SK-N-SH (cell line): ENCODE results near the gene NCS1. TPM values are rescaled to one million over a fixed set of nuclear protein-coding genes. Genes with fewer than 3 reads are reported as not detected.
A peak's percentile ranks its signal among the peaks of the same experiment; 100 is the strongest.

Experiments
- CTCF ChIA-PET: fragments of 300-600, 350-600 bp; formaldehyde crosslinking; extraction: SDS; loops from one replicate; lab custom pipeline; 2021; lab: Yijun Ruan, JAX
- POLR2A ChIA-PET: fragments of 350-600 bp; sonication (Branson Sonifier 250); formaldehyde crosslinking; extraction: SDS; loops from one replicate; lab custom pipeline; 2020; ENCODE audit warnings: antibody characterized with exemption, inconsistent platforms; lab: Yijun Ruan, JAX
- DNase-seq: peaks from one replicate; pipeline ENCODE4 v3.0.0; 2012
- H2AFZ ChIP-seq: fragments of 200-600 bp; sonication (generic); 2 replicates; pipeline ENCODE4 v1.8.1; 2016; ENCODE audit warnings: antibody characterized with exemption, mild to moderate bottlenecking, low read depth
- H3F3A ChIP-seq: fragments of 200-600 bp; sonication (generic); replicated peaks from 2 replicates; pipeline ENCODE3; 2016; ENCODE audit warnings: antibody characterized with exemption, mild to moderate bottlenecking; ENCODE audit not compliant: insufficient read depth
- H3K27ac ChIP-seq, 2 experiments: fragments of 200-500 bp in 1 of 2; fragments of 200-600 bp in 1 of 2; sonication (Bioruptor generic) in 1 of 2; sonication (generic), shearing (Covaris generic) in 1 of 2; 2 replicates each; pipeline versions ENCODE4 v1.5.1 to v1.6.1; 2014 to 2016; ENCODE audit warnings: low read depth in 2 of 2, inconsistent platforms in 1 of 2, low read length in 1 of 2, mild to moderate bottlenecking in 1 of 2, mixed read lengths in 1 of 2
- H3K27me3 ChIP-seq: fragments of 200-600 bp; sonication (generic), shearing (Covaris generic); 2 replicates; pipeline ENCODE4 v1.6.1; 2016; ENCODE audit warnings: mixed run types; ENCODE audit not compliant: insufficient read depth
- H3K36me3 ChIP-seq, 2 experiments: fragments of 200-500 bp in 1 of 2; fragments of 200-600 bp in 1 of 2; sonication (Bioruptor generic) in 1 of 2; sonication (generic) in 1 of 2; replicated peaks in 1 of 2; 2 replicates each; pipeline versions ENCODE3 to v1.5.1; 2014 to 2016; ENCODE audit warnings: low read length in 1 of 2, mild to moderate bottlenecking in 1 of 2; ENCODE audit not compliant: insufficient read depth in 2 of 2, control insufficient read depth in 1 of 2
- H3K4me1 ChIP-seq, 2 experiments: fragments of 200-500 bp in 1 of 2; fragments of 200-600 bp in 1 of 2; sonication (Bioruptor generic) in 1 of 2; sonication (generic), shearing (Covaris generic) in 1 of 2; 2 replicates each; pipeline versions ENCODE4 v1.5.1 to v1.6.1; 2014 to 2016; ENCODE audit warnings: low read depth in 1 of 2, low read length in 1 of 2, mixed run types in 1 of 2; ENCODE audit not compliant: insufficient read depth in 2 of 2, control insufficient read depth in 1 of 2
- H3K4me2 ChIP-seq: fragments of 200-600 bp; sonication (generic), shearing (Covaris generic); 2 replicates; pipeline ENCODE4 v1.6.1; 2017; ENCODE audit warnings: mixed run types
- H3K4me3 ChIP-seq, 2 experiments: fragments of 200-500 bp in 1 of 2; fragments of 200-600 bp in 1 of 2; sonication (Bioruptor generic) in 1 of 2; sonication (generic), shearing (Covaris generic) in 1 of 2; 2 replicates each; pipeline versions ENCODE4 v1.5.1 to v1.8.1; 2014 to 2016; ENCODE audit warnings: low read depth in 2 of 2, inconsistent platforms in 1 of 2, low read length in 1 of 2, mild to moderate bottlenecking in 1 of 2, mixed read lengths in 1 of 2, moderate library complexity in 1 of 2
- H3K79me2 ChIP-seq: fragments of 200-600 bp; sonication (generic); 2 replicates; pipeline ENCODE4 v1.8.1; 2017; ENCODE audit warnings: mild to moderate bottlenecking; ENCODE audit not compliant: insufficient read depth
- H3K9ac ChIP-seq: fragments of 200-600 bp; sonication (generic); 2 replicates; pipeline ENCODE4 v1.6.1; 2017; ENCODE audit warnings: mixed run types
- H3K9me2 ChIP-seq: fragments of 200-600 bp; sonication (generic); 2 replicates; pipeline ENCODE4 v1.6.1; 2017; ENCODE audit warnings: mixed run types
- H3K9me3 ChIP-seq: fragments of 200-600 bp; sonication (generic); 2 replicates; pipeline ENCODE4 v1.6.1; 2017; ENCODE audit warnings: mixed run types, mild to moderate bottlenecking, moderate library complexity
- H4K20me1 ChIP-seq: fragments of 200-600 bp; sonication (generic); 2 replicates; pipeline ENCODE4 v1.6.1; 2017; ENCODE audit warnings: mild to moderate bottlenecking, mixed run types; ENCODE audit not compliant: insufficient read depth
- CHD2 ChIP-seq: fragments of 150-350 bp; IDR thresholded peaks from 2 replicates; pipeline ENCODE4 v1.6.1; 2018; ENCODE audit warnings: low read length; ENCODE audit not compliant: partially characterized antibody
- EP300 ChIP-seq, 2 experiments: IDR thresholded peaks; 2 replicates each; pipeline versions ENCODE4 v1.4.0 to v1.6.1; 2012; ENCODE audit warnings: borderline replicate concordance in 1 of 2, low read depth in 1 of 2, low read length in 1 of 2
- FOXJ3 ChIP-seq: sonication (generic); formaldehyde crosslinking; IDR thresholded peaks from 2 replicates; pipeline ENCODE4 v1.5.1; 2020; ENCODE audit warnings: mild to moderate bottlenecking, missing genetic modification reagents
- MEF2A ChIP-seq: IDR thresholded peaks from 2 replicates; pipeline ENCODE4 v1.4.0; 2012; ENCODE audit warnings: low read depth, borderline replicate concordance
- NFIC ChIP-seq: IDR thresholded peaks from 2 replicates; pipeline ENCODE4 v1.4.0; 2012; ENCODE audit warnings: borderline replicate concordance
- RXRA ChIP-seq: IDR thresholded peaks from 2 replicates; pipeline ENCODE4 v1.4.0; 2012; ENCODE audit warnings: low read depth, mild to moderate bottlenecking, borderline replicate concordance
- TEAD4 ChIP-seq: IDR thresholded peaks from 2 replicates; pipeline ENCODE4 v1.4.0; 2012; ENCODE audit warnings: mild to moderate bottlenecking, borderline replicate concordance; ENCODE audit not compliant: insufficient read depth
- WGBS: methylation state at CpG from one replicate; pipeline ENCODE4 v1.1.6; 2017; ENCODE audit warnings: low lambda C conversion rate; 5-methylcytosine and 5-hydroxymethylcytosine counted together
- polyA plus RNA-seq, 3 experiments: library from polyadenylated mRNA; depleted of rRNA; stranded (reverse); fragments of >200 nt; gene quantifications; 2 replicates each; pipeline ENCODE4 v1.2.3, GENCODE V29; 2012
- TF ChIP-seq, protein P1 (sequence below): IDR thresholded peaks from 2 replicates; pipeline ENCODE4 v1.6.1; 2012; ENCODE audit warnings: mild to moderate bottlenecking, low read depth, low read length, moderate library complexity
- TF ChIP-seq, protein P2 (sequence below): IDR thresholded peaks from 2 replicates; pipeline ENCODE4 v1.4.0; 2012; ENCODE audit warnings: low read depth, borderline replicate concordance
- TF ChIP-seq, protein P3 (sequence below): IDR thresholded peaks from 2 replicates; pipeline ENCODE4 v1.4.0; 2012; ENCODE audit warnings: low read depth, borderline replicate concordance
- TF ChIP-seq, protein P4 (sequence below): fragments of 200-600 bp; sonication (generic); IDR thresholded peaks from 2 replicates; pipeline ENCODE4 v1.6.1; 2017; ENCODE audit warnings: antibody characterized with exemption, mild to moderate bottlenecking, moderate library complexity
- TF ChIP-seq, protein P5 (sequence below): IDR thresholded peaks from 2 replicates; pipeline ENCODE4 v1.4.0; 2012; ENCODE audit warnings: low read depth

The NCS1 gene
- polyA plus RNA-seq, 1 of the 3 experiments (the other 2 are of a cell fraction): 40.6 TPM

DNA sequence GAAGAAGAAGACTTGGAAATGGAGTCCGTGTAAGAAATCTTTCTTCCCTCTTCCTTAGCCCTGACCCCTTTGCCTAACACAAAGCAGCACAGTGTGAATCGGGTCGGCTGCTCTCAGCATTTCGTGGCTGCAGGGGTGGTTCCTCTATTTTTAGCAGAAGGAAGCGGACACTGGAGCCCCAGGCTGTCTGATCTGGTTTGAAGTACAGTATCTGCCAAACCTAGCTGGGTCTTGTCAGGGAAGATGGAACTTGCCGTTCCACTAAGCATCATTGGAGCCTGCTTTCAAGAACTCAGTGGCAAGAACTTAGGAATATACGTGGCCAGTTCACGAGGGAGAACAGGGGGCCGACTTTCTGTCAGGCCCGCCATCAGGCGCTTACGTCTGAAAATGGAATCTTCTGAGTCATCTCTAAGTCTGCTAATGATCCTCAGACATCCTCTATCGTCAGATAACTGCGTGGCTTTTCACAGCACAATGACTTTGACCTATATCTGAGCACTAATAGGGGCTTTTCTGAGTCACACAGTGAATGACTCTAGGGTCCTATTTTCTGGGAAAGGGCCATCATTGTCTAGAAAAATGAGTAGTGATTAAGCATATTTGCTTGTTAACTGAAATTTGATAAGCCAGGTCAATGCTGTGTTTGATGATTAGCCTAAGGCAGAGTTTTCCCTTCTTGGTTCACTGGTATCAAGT, 43.3 kb upstream of the NCS1 start (continued):
- TF ChIP-seq, protein P1, sequence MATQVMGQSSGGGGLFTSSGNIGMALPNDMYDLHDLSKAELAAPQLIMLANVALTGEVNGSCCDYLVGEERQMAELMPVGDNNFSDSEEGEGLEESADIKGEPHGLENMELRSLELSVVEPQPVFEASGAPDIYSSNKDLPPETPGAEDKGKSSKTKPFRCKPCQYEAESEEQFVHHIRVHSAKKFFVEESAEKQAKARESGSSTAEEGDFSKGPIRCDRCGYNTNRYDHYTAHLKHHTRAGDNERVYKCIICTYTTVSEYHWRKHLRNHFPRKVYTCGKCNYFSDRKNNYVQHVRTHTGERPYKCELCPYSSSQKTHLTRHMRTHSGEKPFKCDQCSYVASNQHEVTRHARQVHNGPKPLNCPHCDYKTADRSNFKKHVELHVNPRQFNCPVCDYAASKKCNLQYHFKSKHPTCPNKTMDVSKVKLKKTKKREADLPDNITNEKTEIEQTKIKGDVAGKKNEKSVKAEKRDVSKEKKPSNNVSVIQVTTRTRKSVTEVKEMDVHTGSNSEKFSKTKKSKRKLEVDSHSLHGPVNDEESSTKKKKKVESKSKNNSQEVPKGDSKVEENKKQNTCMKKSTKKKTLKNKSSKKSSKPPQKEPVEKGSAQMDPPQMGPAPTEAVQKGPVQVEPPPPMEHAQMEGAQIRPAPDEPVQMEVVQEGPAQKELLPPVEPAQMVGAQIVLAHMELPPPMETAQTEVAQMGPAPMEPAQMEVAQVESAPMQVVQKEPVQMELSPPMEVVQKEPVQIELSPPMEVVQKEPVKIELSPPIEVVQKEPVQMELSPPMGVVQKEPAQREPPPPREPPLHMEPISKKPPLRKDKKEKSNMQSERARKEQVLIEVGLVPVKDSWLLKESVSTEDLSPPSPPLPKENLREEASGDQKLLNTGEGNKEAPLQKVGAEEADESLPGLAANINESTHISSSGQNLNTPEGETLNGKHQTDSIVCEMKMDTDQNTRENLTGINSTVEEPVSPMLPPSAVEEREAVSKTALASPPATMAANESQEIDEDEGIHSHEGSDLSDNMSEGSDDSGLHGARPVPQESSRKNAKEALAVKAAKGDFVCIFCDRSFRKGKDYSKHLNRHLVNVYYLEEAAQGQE: no peak
- TF ChIP-seq, protein P2, sequence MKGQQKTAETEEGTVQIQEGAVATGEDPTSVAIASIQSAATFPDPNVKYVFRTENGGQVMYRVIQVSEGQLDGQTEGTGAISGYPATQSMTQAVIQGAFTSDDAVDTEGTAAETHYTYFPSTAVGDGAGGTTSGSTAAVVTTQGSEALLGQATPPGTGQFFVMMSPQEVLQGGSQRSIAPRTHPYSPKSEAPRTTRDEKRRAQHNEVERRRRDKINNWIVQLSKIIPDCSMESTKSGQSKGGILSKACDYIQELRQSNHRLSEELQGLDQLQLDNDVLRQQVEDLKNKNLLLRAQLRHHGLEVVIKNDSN: no peak
- TF ChIP-seq FOXJ3 (no peak), RXRA (peak; percentile 48; the same call in 1 of the 2 replicates)
- TF ChIP-seq, protein P3, sequence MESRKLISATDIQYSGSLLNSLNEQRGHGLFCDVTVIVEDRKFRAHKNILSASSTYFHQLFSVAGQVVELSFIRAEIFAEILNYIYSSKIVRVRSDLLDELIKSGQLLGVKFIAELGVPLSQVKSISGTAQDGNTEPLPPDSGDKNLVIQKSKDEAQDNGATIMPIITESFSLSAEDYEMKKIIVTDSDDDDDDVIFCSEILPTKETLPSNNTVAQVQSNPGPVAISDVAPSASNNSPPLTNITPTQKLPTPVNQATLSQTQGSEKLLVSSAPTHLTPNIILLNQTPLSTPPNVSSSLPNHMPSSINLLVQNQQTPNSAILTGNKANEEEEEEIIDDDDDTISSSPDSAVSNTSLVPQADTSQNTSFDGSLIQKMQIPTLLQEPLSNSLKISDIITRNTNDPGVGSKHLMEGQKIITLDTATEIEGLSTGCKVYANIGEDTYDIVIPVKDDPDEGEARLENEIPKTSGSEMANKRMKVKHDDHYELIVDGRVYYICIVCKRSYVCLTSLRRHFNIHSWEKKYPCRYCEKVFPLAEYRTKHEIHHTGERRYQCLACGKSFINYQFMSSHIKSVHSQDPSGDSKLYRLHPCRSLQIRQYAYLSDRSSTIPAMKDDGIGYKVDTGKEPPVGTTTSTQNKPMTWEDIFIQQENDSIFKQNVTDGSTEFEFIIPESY: no peak

DNA sequence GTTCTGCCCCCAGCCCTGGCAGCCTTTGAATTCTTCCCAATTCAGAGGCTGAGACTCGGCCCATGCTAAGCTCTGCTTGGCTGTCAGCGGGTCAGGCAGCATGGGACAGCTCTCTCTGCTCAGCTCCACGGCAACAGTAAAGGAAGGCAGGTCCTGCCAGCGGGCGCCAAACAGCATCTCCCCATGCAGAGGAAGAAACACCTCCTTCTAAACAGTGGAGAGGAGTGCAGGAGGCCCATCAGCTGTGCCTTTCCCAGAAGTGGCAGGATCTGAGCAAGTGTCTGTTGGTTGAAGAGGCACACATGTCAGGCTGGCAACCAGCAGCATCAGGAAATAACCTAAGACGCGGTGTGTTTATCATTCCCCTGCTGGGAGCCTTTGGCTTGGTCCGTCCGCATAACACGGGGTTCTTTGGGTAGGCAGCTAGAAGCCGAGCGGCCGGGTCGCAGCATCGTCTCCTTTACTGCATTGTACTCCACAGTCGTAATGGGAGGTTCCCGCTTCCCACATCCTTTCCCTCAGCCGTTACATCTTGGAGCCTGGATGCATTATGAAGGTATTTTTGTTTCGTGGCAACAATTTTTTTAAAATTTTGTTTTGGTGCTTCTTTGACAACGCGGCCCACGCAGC, 42.7 kb upstream of the NCS1 start:
- no peaks in the 10 kb centered on the region for H3K27me3 ChIP-seq
- WGBS: 82% methylated on average over 22 of the region's 22 CpGs
- H3K79me2 ChIP-seq: no peaks in the 10 kb centered on the region
- H3K27ac ChIP-seq: peak overlapping the region; percentile 77 to 98
- H3K36me3 ChIP-seq: peaks cover 15 to 17% of the 10 kb centered on the region in 2 experiments
- peaks cover 13 to 21% of the 10 kb centered on the region in 2 experiments for H3K4me1 ChIP-seq
- POLR2A ChIA-PET: no interaction called here
- no peaks in the 10 kb centered on the region for H3K9me3 ChIP-seq
- H2AFZ ChIP-seq: no peak overlapping the region
- TF ChIP-seq NFIC (no peak), EP300 (IDR thresholded peaks at IDR 0.05; ENCODE audit: borderline replicate concordance in 1 of 2, low read depth in 1 of 2, low read length in 1 of 2) (no peak), MEF2A (no peak), CHD2 (no peak), TEAD4 (no peak)
- TF ChIP-seq, protein P4, sequence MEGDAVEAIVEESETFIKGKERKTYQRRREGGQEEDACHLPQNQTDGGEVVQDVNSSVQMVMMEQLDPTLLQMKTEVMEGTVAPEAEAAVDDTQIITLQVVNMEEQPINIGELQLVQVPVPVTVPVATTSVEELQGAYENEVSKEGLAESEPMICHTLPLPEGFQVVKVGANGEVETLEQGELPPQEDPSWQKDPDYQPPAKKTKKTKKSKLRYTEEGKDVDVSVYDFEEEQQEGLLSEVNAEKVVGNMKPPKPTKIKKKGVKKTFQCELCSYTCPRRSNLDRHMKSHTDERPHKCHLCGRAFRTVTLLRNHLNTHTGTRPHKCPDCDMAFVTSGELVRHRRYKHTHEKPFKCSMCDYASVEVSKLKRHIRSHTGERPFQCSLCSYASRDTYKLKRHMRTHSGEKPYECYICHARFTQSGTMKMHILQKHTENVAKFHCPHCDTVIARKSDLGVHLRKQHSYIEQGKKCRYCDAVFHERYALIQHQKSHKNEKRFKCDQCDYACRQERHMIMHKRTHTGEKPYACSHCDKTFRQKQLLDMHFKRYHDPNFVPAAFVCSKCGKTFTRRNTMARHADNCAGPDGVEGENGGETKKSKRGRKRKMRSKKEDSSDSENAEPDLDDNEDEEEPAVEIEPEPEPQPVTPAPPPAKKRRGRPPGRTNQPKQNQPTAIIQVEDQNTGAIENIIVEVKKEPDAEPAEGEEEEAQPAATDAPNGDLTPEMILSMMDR: no peak
- TF ChIP-seq, protein P5, sequence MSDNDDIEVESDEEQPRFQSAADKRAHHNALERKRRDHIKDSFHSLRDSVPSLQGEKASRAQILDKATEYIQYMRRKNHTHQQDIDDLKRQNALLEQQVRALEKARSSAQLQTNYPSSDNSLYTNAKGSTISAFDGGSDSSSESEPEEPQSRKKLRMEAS: no peak
- no peak for DNase-seq
- H3F3A ChIP-seq: peaks cover 35% of the 10 kb centered on the region
- CTCF ChIA-PET: interaction anchor here (1.6 to 1.9 kb wide), 2 partner anchors 22 to 90 kb away, joined by 3 to 6 read pairs; no protein-coding TSS in a partner anchor
- peak overlapping the region; percentile 53 for H3K4me2 ChIP-seq
- H3K4me3 ChIP-seq: peak overlapping the region in 1 of 2 experiments; percentile 21; a peak in 1 of 4 replicates
- no peaks in the 10 kb centered on the region for H3K9me2 ChIP-seq
- H4K20me1 ChIP-seq: no peaks in the 10 kb centered on the region
- H3K9ac ChIP-seq: peak overlapping the region; percentile 72
